Measurements from ENCODE around the gene EEIG1. TPM values are rescaled to one million over a fixed set of nuclear protein-coding genes. Genes with fewer than 3 reads are reported as not detected.
A peak's percentile ranks its signal among the peaks of the same experiment; 100 is the strongest.

Gene EEIG1
- total and polyA plus RNA-seq, 8 donors = 28.2 to 67.3 (median 38.8) TPM

DNA sequence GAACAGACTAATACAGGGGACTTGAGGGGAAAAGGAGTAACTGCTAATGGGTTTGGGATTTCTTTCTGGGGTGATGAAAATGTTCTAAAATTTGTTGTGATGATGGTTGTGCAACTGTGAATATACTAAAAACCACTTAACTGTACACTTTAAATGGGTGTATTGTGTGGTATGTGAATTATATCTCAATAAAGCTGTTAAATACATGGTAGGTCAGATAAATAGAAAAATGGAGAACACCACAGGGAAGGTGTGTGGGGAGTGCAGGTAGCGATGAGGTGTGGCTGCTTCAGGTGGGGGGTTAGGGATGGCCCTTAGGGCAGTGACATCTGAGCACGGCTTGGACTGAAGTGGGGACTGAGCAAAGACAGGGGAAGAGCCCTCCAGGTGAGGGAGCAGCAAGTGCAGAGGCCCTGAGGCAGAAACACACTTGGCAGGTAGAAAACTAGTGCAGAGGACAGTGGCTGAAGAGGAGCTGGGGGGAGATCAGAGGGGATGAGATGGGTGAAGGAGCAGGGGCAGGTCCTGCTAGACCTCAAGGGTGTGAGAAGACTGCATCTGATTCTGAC, 20.9 kb downstream of the EEIG1 start:
- intact Hi-C loops (cut with DNase I) = no loop called here
- no peaks in the 10 kb centered on the region for H3K27me3 ChIP-seq
- H3K4me1 ChIP-seq = peaks cover 17 to 44% of the 10 kb centered on the region in 2 donors
- DNase-seq = no peak
- no peaks in the 10 kb centered on the region for H3K9me3 ChIP-seq
- no peak for ATAC-seq
- TF ChIP-seq, protein P1, sequence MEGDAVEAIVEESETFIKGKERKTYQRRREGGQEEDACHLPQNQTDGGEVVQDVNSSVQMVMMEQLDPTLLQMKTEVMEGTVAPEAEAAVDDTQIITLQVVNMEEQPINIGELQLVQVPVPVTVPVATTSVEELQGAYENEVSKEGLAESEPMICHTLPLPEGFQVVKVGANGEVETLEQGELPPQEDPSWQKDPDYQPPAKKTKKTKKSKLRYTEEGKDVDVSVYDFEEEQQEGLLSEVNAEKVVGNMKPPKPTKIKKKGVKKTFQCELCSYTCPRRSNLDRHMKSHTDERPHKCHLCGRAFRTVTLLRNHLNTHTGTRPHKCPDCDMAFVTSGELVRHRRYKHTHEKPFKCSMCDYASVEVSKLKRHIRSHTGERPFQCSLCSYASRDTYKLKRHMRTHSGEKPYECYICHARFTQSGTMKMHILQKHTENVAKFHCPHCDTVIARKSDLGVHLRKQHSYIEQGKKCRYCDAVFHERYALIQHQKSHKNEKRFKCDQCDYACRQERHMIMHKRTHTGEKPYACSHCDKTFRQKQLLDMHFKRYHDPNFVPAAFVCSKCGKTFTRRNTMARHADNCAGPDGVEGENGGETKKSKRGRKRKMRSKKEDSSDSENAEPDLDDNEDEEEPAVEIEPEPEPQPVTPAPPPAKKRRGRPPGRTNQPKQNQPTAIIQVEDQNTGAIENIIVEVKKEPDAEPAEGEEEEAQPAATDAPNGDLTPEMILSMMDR (IDR thresholded peaks at IDR 0.05) = no peak
- H3K27ac ChIP-seq = peak overlapping the region; percentile 19 to 41
- H3K36me3 ChIP-seq = no peaks in the 10 kb centered on the region
- H3K4me3 ChIP-seq = no peak overlapping the region

DNA sequence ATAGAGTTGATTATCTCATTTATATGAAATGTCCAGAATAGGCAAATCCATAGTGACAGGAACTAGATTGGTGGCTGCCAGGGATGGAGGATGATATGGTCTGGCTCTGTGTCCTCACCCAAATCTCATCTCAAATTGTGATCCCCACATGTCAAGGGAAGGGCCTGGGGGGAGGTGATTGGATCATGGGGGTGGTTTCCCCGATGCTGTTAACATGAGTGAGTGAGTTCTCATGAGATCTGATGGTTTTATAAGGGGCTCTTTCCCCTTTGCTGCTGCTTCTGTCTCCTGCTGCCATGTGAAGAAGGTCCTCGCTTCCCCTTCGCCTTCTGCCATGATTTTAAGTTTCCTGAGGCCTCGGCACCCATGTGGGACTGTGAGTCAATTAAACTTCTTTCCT, 21.4 kb downstream of the EEIG1 start:
- no peaks in the 10 kb centered on the region for H3K9me3 ChIP-seq
- TF ChIP-seq, protein P1 (IDR thresholded peaks at IDR 0.05) = no peak
- ATAC-seq (no peak), DNase-seq (no peak)
- H3K4me3 ChIP-seq = no peak overlapping the region
- H3K27ac ChIP-seq = no peak overlapping the region
- H3K36me3 ChIP-seq = no peaks in the 10 kb centered on the region
- intact Hi-C loops (cut with DNase I) = no loop called here
- peaks cover 19 to 44% of the 10 kb centered on the region in 2 donors for H3K4me1 ChIP-seq
- H3K27me3 ChIP-seq = no peaks in the 10 kb centered on the region

DNA sequence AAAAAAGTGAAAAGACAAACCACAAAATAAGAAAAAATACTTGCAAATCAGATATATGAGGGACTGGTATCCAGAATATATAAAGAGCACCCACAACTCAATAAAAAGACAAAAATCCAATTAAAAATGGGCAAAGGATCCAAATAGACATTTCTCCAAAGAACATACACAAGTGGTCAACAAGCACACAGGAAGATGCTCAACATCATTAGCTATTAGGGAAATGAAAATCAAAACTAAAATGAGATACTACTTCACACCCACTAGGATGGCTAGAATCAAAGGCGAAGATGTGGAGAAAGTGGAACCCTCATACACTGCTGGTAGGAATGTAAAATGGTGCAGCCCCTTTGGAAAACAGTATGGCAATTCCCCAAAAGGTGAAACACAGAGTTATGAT, 22.1 kb downstream of the EEIG1 start:
- TF ChIP-seq, protein P1 (IDR thresholded peaks at IDR 0.05) = no peak
- DNase-seq = no peak
- no peaks in the 10 kb centered on the region for H3K36me3 ChIP-seq
- H3K4me1 ChIP-seq = peaks cover 20 to 40% of the 10 kb centered on the region in 2 donors
- no peaks in the 10 kb centered on the region for H3K27me3 ChIP-seq
- no peak overlapping the region for H3K27ac ChIP-seq
- intact Hi-C loops (cut with DNase I) = no loop called here
- H3K9me3 ChIP-seq = no peaks in the 10 kb centered on the region
- no peak overlapping the region for H3K4me3 ChIP-seq
- no peak for ATAC-seq

DNA sequence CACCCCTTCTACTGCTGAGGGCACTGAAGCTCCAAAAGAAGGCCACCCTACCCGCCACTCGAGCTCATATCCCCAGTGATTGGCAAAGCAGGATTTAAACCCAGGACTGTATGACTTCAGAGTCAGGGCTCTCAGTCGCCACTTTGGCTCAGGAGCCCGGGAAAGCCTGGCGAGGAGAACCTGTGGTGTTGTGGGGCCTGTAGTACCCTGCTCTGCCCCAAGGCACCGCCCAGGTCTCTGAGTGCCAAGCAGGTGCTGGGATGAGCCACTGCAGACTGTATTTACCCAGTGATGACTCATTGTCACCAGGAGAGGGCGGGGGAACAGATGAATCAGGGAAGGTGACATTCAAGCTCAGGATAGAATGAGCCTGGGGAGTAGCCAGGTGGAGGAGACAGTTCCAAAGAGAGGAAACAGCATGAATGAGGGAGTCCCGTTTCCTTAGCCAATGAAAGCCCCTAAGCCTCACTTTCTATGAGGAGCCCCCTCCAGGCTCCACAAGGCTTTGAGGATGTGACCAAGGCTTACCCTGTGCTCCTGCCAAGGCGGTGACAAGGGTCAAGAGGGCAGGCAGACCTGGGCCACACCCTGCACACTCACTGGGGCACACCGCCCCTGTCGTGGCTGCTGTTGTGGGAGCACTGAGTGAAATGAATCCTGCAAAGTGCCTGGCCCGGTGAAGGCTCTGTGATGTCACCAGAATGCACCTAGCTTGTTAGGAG, 25.3 kb downstream of the EEIG1 start:
- no peaks in the 10 kb centered on the region for H3K9me3 ChIP-seq
- peak in 2 of 4 donors; percentile 85 to 88 for DNase-seq
- H3K27ac ChIP-seq = peak overlapping the region; percentile 57 to 70
- H3K27me3 ChIP-seq = no peaks in the 10 kb centered on the region
- peaks cover 23 to 27% of the 10 kb centered on the region in 2 donors for H3K4me1 ChIP-seq
- no peak overlapping the region for H3K4me3 ChIP-seq
- TF ChIP-seq, protein P1 (IDR thresholded peaks at IDR 0.05) = peak in 1 of 2 donors; percentile 47
- intact Hi-C loops (cut with DNase I) = no loop called here
- peak; percentile 95 for ATAC-seq
- H3K36me3 ChIP-seq = no peaks in the 10 kb centered on the region

DNA sequence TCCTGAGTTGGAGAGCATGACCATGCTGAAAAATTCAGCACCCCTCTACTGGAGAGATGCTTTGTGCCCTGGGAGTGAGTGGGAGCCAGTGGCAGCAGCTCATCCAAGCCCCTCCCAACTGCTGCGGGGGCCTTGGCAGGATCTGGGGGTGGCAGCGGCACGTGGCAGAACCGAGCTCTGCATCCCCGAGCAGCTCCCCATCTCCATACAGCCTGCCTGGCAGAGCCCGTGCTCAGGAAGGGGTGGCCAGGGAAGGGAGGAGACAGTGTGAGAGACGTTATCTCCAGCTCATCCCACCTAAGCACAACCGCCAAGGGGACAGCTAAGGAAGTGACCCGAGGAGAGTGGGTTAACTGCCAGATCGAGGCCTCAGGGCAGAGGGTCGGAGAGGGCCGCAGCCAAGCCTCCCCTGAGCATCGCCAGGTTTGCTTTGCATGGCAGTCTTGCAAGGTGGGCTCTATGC, 25.9 kb downstream of the EEIG1 start:
- H3K27me3 ChIP-seq = no peaks in the 10 kb centered on the region
- no peaks in the 10 kb centered on the region for H3K36me3 ChIP-seq
- H3K27ac ChIP-seq = peak overlapping the region; percentile 46 to 70
- H3K4me1 ChIP-seq = peaks cover 20 to 26% of the 10 kb centered on the region in 2 donors
- H3K9me3 ChIP-seq = no peaks in the 10 kb centered on the region
- DNase-seq (no peak), ATAC-seq (no peak)
- TF ChIP-seq, protein P1 (IDR thresholded peaks at IDR 0.05) = no peak
- intact Hi-C loops (cut with DNase I) = no loop called here
- no peak overlapping the region for H3K4me3 ChIP-seq

Data from left lung (tissue), 10 donors.